LNCaP clone FGC (cell line): Measurements from ENCODE around the gene LUZP2.
A peak's percentile ranks its signal among the peaks of the same experiment; 100 is the strongest.

ENCODE experiments used
- DNase-seq: peaks from one replicate; pipeline ENCODE4 v3.0.0-alpha.2; 2011; ENCODE audit warnings: low read depth
- H3K4me3 ChIP-seq: 2 replicates; pipeline ENCODE4 v1.5.1; 2011; ENCODE audit warnings: mild to moderate bottlenecking, low read depth, low read length, control low read depth
- CTCF ChIP-seq: IDR thresholded peaks from 2 replicates; pipeline ENCODE4 v1.5.1; 2012; ENCODE audit warnings: mild to moderate bottlenecking; ENCODE audit not compliant: control insufficient read depth, insufficient read depth; ENCODE audit errors: extremely low read depth

The LUZP2 gene

GRCh38 chr11:24624432-24624831 is 127.6 kb downstream of the LUZP2 start:
- H3K4me3 ChIP-seq: no peak overlapping the region
- TF ChIP-seq CTCF: no peak
- no peak for DNase-seq

GRCh38 chr11:24625975-24626374 is 129.1 kb downstream of the LUZP2 start:
- no peak for DNase-seq
- no peak for TF ChIP-seq CTCF
- H3K4me3 ChIP-seq: no peak overlapping the region

- no peak for TF ChIP-seq CTCF
- DNase-seq: no peak
- H3K4me3 ChIP-seq: no peak overlapping the region
These were observed 131.4 kb downstream of the LUZP2 start for GRCh38 chr11:24628224-24628776.

GRCh38 chr11:24634606-24635160 is 137.8 kb downstream of the LUZP2 start:
- H3K4me3 ChIP-seq: no peak overlapping the region

GRCh38 chr11:24635588-24636290 is 138.9 kb downstream of the LUZP2 start:
- TF ChIP-seq CTCF: no peak
- DNase-seq: peak; percentile 95
- no peak overlapping the region for H3K4me3 ChIP-seq

More at GRCh38 chr11:24634606-24635160, 137.8 kb downstream of the LUZP2 start:
- TF ChIP-seq CTCF: no peak
- DNase-seq: peak; percentile 71

GRCh38 chr11:24636291-24636629 is 139.4 kb downstream of the LUZP2 start:
- DNase-seq: peak; percentile 86
- H3K4me3 ChIP-seq: no peak overlapping the region
- no peak for TF ChIP-seq CTCF
